Common myeloid progenitor, CD34-positive (primary cell): Measurements from ENCODE around the gene OARD1.

Source experiments
- CTCF ChIA-PET: fragments of 350-600 bp; sonication (Branson Sonifier 250); formaldehyde crosslinking; loops from one replicate; lab custom pipeline; 2021; ENCODE audit warnings: antibody characterized with exemption; lab: Charles Lee
- POLR2A ChIA-PET: fragments of 350-600 bp; sonication (Branson Sonifier 250); formaldehyde crosslinking; loops from one replicate; lab custom pipeline; 2021; ENCODE audit warnings: antibody characterized with exemption; lab: Charles Lee
- DNase-seq, 3 donors: peaks; one replicate each; pipeline versions ENCODE4 v3.0.0 to v3.0.0-alpha.2; 2013
- H3K27ac ChIP-seq, 2 experiments: 1 replicate in 1 of 2; 2 replicates in 1 of 2; pipeline ENCODE4 v1.7.0; 2013; ENCODE audit warnings: inconsistent platforms in 2 of 2, low read length in 2 of 2, mild to moderate bottlenecking in 2 of 2, low read depth in 1 of 2, moderate library complexity in 1 of 2; ENCODE audit not compliant: severe bottlenecking in 2 of 2, insufficient read depth in 1 of 2, poor library complexity in 1 of 2
- H3K27me3 ChIP-seq, 5 experiments: replicated peaks in 2 of 5; 1 replicate in 3 of 5; 2 replicates in 2 of 5; pipeline versions ENCODE4 v1.6.1 to v1.7.0; 2013; ENCODE audit warnings: low read length in 4 of 5, mild to moderate bottlenecking in 2 of 5, moderate library complexity in 2 of 5, inconsistent platforms in 1 of 5; ENCODE audit not compliant: insufficient read depth in 5 of 5, control insufficient read depth in 4 of 5
- H3K36me3 ChIP-seq, 4 experiments: 1 replicate in 2 of 4; 2 replicates in 2 of 4; pipeline versions ENCODE4 v1.6.1 to v1.7.0; 2013; ENCODE audit warnings: low read length in 3 of 4, control low read depth in 1 of 4, mild to moderate bottlenecking in 1 of 4; ENCODE audit not compliant: control insufficient read depth in 4 of 4, insufficient read depth in 4 of 4
- H3K4me1 ChIP-seq, 4 experiments: 1 replicate in 3 of 4; 2 replicates in 1 of 4; pipeline versions ENCODE4 v1.6.1 to v1.7.1; 2013; ENCODE audit warnings: low read length in 3 of 4, mild to moderate bottlenecking in 3 of 4, control low read depth in 1 of 4, inconsistent platforms in 1 of 4, moderate library complexity in 1 of 4; ENCODE audit not compliant: control insufficient read depth in 4 of 4, insufficient read depth in 4 of 4; ENCODE audit errors: control extremely low read depth in 1 of 4
- H3K4me3 ChIP-seq, 7 experiments: 1 replicate in 4 of 7; 2 replicates in 3 of 7; pipeline versions ENCODE4 v1.5.1 to v1.7.0; 2013; ENCODE audit warnings: mild to moderate bottlenecking in 7 of 7, low read length in 6 of 7, moderate library complexity in 6 of 7, inconsistent platforms in 2 of 7, low read depth in 2 of 7, control low read depth in 1 of 7; ENCODE audit not compliant: insufficient read depth in 4 of 7, control insufficient read depth in 1 of 7; ENCODE audit errors: extremely low read depth in 1 of 7
- H3K9me3 ChIP-seq, 5 experiments: 1 replicate in 4 of 5; 2 replicates in 1 of 5; pipeline versions ENCODE4 v1.6.1 to v1.7.1; 2013; ENCODE audit warnings: low read length in 4 of 5, mild to moderate bottlenecking in 2 of 5, inconsistent platforms in 1 of 5, low read depth in 1 of 5, moderate library complexity in 1 of 5; ENCODE audit not compliant: control insufficient read depth in 4 of 5, insufficient read depth in 2 of 5; ENCODE audit errors: control extremely low read depth in 1 of 5
- WGBS: methylation state at CpG from one replicate; pipeline ENCODE4 v1.1.5; 2013; ENCODE audit not compliant: insufficient coverage; 5-methylcytosine and 5-hydroxymethylcytosine counted together

The OARD1 gene

GRCh38 chr6:41046084-41046483 is 26.1 kb downstream of the OARD1 start:
- Histone ChIP-seq H3K9me3 (no peaks in the 10 kb centered on the region), H3K36me3 (peaks cover 0 to 3% (median 0%) of the 10 kb centered on the region in 4 experiments), H3K27me3 (peaks cover 0 to 2% (median 0%) of the 10 kb centered on the region in 5 experiments), H3K4me1 (no peaks in the 10 kb centered on the region), H3K27ac (no peak overlapping the region), H3K4me3 (no peak overlapping the region)
- ChIA-PET POLR2A (no interaction called here), CTCF (interaction anchor here (1.5 to 7.6 kb wide), 4 partner anchors 7 to 17 kb away, joined by 5 to 82 read pairs (median 12); partner anchors contain the start of gene APOBEC2)
- WGBS: no CpG with 5 or more reads among the region's 1 CpG
- no peak for DNase-seq

- Histone ChIP-seq H3K4me1 (peaks cover 0 to 4% (median 2%) of the 10 kb centered on the region in 4 experiments), H3K27ac (no peak overlapping the region), H3K27me3 (peaks cover 0 to 2% (median 0%) of the 10 kb centered on the region in 5 experiments), H3K36me3 (peaks cover 0 to 3% (median 0%) of the 10 kb centered on the region in 4 experiments), H3K4me3 (no peak overlapping the region), H3K9me3 (no peaks in the 10 kb centered on the region)
- CTCF ChIA-PET: interaction anchor here (1.4 to 7.6 kb wide), 4 partner anchors 7 to 18 kb away, joined by 3 to 82 read pairs (median 12); partner anchors contain the start of gene APOBEC2
- POLR2A ChIA-PET: no interaction called here
- WGBS: 74% methylated on average over 3 of the region's 5 CpGs
- no peak for DNase-seq
Observed at GRCh38 chr6:41045664-41046063, 26.5 kb downstream of the OARD1 start.

- Histone ChIP-seq H3K36me3 (no peaks in the 10 kb centered on the region), H3K4me3 (no peak overlapping the region), H3K27me3 (peaks cover 0 to 2% (median 0%) of the 10 kb centered on the region in 5 experiments), H3K4me1 (peaks cover 0 to 8% (median 7%) of the 10 kb centered on the region in 4 experiments), H3K27ac (no peak overlapping the region), H3K9me3 (no peaks in the 10 kb centered on the region)
- ChIA-PET POLR2A (no interaction called here), CTCF (interaction anchor here (1.2 to 7.6 kb wide), 2 partner anchors 10 to 16 kb away, joined by 3 to 82 read pairs; partner anchors contain the start of gene APOBEC2)
- DNase-seq: no peak
- WGBS: 100% methylated on average over 1 of the region's 3 CpGs
Observed at GRCh38 chr6:41043151-41043550, 29.0 kb downstream of the OARD1 start.

GRCh38 chr6:41042226-41043055 is 29.7 kb downstream of the OARD1 start, which contains the start of gene TSPO2:
Gene TSPO2, plus strand, starts transcription at chr6:41042467. Its CDS starts 519 bp downstream, at chr6:41042986.
- H3K36me3 ChIP-seq: no peaks in the 10 kb centered on the region
- H3K9me3 ChIP-seq: no peaks in the 10 kb centered on the region
- no peak within 1 kb of the TSS for H3K27ac ChIP-seq
- peaks cover 0 to 2% (median 0%) of the 10 kb centered on the region in 5 experiments for H3K27me3 ChIP-seq
- peaks cover 0 to 8% (median 7%) of the 10 kb centered on the region in 4 experiments for H3K4me1 ChIP-seq
- 83% methylated on average over 10 of the region's 10 CpGs for WGBS
- ChIA-PET POLR2A (no interaction called here), CTCF (interaction anchor here (1.2 to 7.6 kb wide), 3 partner anchors 10 to 26 kb away, joined by 3 to 82 read pairs (median 17); partner anchors contain the start of gene APOBEC2)
- H3K4me3 ChIP-seq: no peak within 1 kb of the TSS
- no peak for DNase-seq

DNA sequence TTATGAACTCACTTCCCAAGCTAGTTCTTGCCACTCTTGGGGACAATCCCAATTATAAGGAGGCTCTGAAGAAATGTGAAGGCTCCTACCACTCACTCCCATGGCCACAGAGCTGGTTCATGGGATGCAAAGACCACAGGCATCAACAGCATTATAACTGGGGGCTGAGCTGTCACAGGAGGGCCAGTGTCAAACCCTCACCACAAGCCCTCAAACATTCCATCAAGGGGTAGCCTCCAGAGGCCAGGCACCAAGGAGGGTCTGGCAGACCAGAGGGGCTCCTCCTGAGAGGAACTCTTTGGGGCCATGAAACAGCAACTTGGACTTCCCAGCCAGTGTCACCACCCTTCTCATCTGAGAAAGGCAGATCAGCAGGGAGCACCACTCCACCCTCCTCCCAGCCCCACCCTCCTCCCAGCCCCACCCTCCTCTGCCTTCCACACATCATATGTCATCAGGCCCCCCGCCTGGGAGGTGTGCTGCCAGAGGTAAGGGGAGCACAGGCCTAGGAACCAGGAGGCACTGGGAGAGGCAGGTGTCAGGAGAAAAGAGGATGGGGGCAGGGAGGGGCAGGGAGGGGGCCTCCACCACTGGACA is 31.1 kb downstream of the OARD1 start:
- H3K36me3 ChIP-seq: no peaks in the 10 kb centered on the region
- no peak overlapping the region for H3K4me3 ChIP-seq
- no CpG with 5 or more reads among the region's 1 CpG for WGBS
- H3K27me3 ChIP-seq: no peaks in the 10 kb centered on the region
- no peaks in the 10 kb centered on the region for H3K9me3 ChIP-seq
- ChIA-PET CTCF (interaction anchor here (0.9 to 7.6 kb wide), 8 partner anchors 11 to 41 kb away, joined by 3 to 82 read pairs (median 4); partner anchors contain the start of gene APOBEC2), POLR2A (no interaction called here)
- H3K27ac ChIP-seq: no peak overlapping the region
- H3K4me1 ChIP-seq: peaks cover 0 to 8% (median 7%) of the 10 kb centered on the region in 4 experiments
- DNase-seq: no peak

GRCh38 chr6:41040101-41040939 is 31.8 kb downstream of the OARD1 start:
- Histone ChIP-seq H3K4me1 (peaks cover 0 to 8% (median 7%) of the 10 kb centered on the region in 4 experiments), H3K4me3 (no peak overlapping the region), H3K27me3 (no peaks in the 10 kb centered on the region), H3K27ac (no peak overlapping the region), H3K9me3 (no peaks in the 10 kb centered on the region), H3K36me3 (no peaks in the 10 kb centered on the region)
- DNase-seq: peak in 1 of 3 donors; percentile 29
- 86% methylated on average over 2 of the region's 6 CpGs for WGBS
- ChIA-PET CTCF (interaction anchor here (0.9 to 7.6 kb wide), 17 partner anchors 11 to 1057 kb away, joined by 3 to 82 read pairs (median 4); partner anchors contain the start of gene APOBEC2), POLR2A (no interaction called here)
